Stimulated activated CD4-positive, alpha-beta T cell treated with anti-CD3 and anti-CD28 coated beads, Interleukin-12 subunit alpha, Interleukin-12 subunit beta, amount 100 ng/mL, for 4 hours (primary cell): ENCODE results near the gene ETV1.

Source experiments
- DNase-seq: peaks from one replicate; pipeline ENCODE4 v3.0.0-alpha.2; 2020

ETV1 gene

DNA sequence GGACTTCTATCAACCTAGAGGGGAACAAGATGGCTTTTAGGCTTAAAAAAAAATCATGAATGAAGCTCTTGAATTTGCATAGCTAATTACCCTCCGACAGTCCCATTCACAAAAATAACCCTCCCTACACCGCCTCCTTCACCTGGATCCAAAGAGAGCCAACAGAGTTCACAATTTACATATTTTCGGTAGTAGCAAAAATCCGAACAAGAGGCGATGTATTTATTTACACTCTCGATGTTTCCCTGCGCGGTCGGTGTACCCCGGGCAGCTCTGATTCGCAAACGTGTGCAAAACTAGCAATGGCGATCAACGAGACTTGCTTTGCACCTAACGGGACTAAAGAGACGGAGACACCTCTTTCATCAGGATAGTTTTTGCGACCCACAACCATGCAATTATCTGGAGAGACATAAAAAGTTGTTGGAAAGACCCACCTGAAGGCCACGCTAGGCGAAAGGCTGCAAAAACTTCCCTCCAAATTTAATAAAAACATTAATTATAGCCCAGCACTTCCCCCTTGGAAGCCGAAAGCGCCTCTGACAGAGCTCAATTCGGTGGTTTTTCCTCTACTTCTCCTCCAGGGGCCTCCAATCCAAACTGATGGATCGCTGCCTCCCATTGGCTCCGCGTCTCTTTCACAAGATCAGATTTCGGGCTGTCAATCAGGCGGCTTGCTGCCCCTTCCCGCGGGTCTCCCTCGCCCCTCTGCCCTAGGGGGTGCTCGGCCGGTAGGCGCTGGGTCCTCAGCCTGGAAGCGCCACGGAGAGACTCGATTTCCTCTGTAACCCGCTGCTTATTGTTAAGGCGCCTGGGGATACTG is at the start of gene ETV1:
Gene ETV1, minus strand, starts transcription at position 541 of the 823 bp plus-strand sequence. CDS start 614 bp downstream, outside the sequence.
- DNase-seq = no peak

GRCh38 chr7:14024406-14024805 is 34.9 kb upstream of the ETV1 start:
- DNase-seq = no peak

GRCh38 chr7:14023838-14024237 is 34.4 kb upstream of the ETV1 start:
- DNase-seq = no peak

GRCh38 chr7:14023342-14023741 is 33.9 kb upstream of the ETV1 start:
- DNase-seq = no peak

DNA sequence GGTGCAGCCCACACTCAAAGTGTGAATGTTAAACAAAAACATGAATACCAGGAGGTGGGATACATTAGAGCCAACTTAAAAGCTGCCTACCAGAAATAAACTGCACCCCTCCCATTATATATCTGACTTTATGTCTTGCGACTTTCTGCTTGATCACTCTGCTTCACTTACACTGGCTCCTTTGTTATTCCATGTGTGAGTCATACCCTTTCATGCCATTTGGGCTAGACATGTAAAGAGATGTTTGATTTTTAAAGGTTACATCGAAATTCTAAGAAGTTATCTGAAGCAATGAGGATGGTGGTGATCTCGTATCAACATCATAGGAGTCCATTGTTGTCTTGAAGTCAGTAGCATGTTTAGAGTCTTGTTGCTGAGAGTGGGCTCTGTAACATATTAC is 31.6 kb upstream of the ETV1 start:
- DNase-seq = no peak

- no peak for DNase-seq
These were observed 31.0 kb upstream of the ETV1 start for GRCh38 chr7:14020339-14020900.

- DNase-seq = no peak
These were observed 29.3 kb upstream of the ETV1 start for GRCh38 chr7:14018751-14019150.

DNA sequence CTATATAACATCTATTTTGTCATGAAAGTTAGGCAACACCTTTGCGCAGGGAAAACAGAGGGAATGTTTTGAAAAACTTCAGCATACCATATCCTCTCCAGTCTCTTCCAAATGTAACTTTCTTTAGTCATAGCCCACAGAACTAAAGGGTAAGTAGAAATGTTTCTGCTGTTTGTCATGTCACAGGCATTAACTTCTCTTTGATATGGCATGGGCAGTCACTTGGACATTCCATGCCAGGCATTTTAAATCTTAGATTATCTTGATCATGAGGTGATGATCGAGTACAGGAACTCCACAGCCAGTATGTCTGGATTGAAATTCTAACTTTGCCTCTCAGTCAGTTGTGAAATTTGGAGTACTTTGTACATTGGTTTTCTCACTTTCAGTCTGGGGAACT is 27.5 kb upstream of the ETV1 start:
- no peak for DNase-seq

DNA sequence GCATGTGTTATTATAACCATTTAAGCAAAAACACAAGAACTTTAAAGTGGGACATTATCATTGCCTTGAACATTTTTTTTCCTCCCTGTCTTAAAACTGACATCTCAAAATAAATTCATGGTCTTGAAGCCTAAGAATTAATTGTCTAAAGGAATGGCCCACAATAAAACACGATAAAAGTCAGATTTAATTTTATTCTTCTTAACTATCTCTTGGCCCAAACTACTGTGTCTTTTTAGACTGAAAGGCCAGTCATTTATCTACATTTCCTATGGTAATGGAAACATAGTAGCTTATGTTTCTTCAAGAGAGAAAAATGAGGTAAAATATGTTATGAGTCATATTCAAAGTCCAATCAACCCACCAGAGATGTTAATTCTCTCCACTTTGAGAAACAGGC is 24.4 kb upstream of the ETV1 start:
- DNase-seq = no peak

- no peak for DNase-seq
These were observed 20.3 kb upstream of the ETV1 start for GRCh38 chr7:14009453-14010418.

DNA sequence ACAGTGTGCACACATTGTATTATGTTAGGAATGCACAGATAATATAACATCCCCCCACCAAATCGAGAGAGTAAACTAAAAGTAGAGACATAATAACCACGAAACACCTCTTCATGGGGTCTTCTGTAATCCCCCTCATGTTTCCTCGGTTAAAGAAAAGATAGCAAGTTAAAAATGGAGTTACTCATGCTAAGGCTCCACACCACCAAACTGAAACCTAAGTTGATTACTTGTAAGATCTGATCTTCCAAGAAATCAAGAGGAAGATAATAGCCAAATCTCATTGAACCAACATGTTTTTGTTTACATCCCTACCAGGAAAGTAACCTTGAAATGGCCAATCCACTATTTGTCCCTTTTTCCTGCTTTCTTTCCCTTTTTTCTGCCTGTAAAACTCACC is 11.7 kb upstream of the ETV1 start:
- DNase-seq = no peak

DNA sequence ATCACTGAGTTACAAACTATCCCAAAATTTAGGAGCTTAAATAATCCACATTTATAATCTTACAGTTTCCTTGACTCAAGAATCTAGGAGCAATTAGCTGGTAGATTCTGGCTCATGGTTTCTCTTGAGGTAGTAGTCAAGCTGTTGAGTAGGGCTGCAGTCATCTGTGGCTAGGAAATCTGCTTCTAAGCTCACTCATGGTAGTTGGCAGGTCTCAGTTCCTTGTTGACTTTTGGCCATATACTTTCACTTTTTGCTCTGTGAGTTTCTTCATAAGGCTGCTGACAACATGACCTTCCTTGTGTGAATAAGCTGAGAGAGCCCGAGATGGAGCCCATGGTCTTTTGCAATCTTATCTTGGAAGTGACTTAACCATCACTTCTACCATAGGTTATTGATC is 10.8 kb upstream of the ETV1 start:
- DNase-seq = no peak

GRCh38 chr7:13998866-13999265 is 9.4 kb upstream of the ETV1 start:
- DNase-seq = no peak

GRCh38 chr7:13992596-13992964 is 3.1 kb upstream of the ETV1 start:
- DNase-seq = no peak

DNA sequence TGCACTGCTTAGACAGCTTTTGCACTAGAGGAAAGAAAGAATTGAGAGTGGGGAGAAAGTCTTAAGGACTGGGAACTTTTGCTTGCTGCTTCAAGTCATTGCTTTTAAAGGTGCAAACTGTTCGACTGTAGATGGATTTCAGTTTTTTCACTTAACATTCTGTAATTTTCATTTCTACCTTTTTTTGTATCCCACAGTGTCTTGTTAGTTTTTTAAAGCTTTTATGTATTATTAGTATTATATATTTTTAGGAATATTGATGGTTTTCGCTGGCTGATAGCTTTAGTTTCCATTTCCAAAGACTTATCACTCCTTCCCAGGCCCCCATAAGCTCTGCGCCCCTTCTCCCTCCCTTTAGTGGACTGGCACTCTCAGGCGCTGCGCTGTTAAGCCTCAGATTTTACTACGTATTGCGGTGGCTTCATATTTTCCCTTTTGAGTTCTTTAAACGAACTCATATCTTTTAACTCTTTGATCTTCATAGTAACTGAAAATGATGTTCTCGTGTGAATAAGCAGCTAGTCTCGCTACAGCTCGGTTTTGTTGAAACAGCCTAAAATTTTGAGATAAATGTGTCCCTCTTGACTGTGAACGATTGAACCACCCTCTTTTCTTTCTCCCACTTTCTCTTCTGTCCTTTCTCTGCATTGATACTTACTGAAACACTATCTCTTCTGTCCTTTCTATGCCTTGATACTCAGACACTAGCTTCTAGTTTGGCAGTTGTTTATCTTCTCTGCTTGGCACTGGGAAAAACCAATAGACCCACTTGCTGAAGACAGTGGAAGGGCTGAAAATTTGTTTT is 2.5 kb upstream of the ETV1 start:
- no peak for DNase-seq

- DNase-seq = peak; percentile 46
These were observed 1.7 kb upstream of the ETV1 start for GRCh38 chr7:13990984-13991790.

- DNase-seq = no peak
These were observed 985 bp upstream of the ETV1 start for GRCh38 chr7:13990319-13990983.

DNA sequence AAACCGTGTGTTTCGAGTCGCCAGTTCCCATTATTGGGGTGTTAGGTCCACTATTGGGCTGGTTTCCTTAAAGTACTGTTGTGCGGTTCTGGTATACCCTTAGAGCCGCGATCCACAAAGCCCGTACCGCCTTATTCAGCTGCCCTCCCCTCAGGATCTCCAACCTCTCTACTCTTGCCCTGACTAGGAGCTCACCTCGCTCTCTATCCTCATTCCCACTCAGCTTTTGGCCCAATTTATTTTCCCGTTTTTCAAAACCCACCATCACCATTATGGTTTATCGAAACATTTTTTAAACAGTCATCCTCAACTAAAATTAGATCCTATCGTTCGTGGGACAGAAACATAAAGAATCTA is 461 bp upstream of the ETV1 start:
- no peak for DNase-seq

DNA sequence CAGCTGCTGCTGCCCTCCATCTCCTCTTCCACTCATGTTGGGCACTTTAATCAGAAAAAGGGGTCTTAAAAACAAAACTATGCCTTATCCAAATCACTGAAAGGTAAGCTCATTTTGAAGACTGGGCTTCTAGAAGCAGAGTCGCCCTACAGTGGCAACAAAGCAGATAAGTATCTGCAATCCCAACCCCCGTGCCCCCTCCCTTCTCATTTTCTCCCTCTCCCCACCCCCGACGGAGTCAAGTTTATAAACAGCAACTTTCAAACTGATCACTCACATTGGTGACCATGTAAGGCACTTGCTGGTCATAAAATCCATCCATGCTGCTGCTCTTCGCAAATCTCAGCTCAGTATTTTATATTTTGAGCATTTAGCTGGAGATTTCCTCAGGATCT is 738 bp downstream of the ETV1 start:
- no peak for DNase-seq

- DNase-seq = no peak
These were observed 1.4 kb downstream of the ETV1 start for GRCh38 chr7:13988065-13988464.

DNA sequence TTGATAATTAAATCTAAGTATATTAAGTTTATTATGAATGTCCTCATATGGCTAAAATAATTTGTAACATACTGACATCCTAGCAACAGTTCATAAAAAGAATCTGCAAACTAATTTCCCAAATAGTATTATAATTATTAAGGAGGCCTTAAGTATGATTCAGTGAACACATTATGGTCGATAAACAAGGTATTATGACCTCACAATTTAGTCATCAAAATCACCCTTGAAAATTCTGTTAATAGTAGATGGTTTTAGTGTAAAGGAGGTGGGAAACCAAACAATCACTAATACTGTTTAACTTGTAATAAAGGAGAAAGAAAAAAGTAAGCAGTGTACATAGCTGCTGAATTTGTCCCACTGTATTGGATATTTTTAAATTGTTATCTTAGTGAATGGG is 2.1 kb downstream of the ETV1 start:
- no peak for DNase-seq
